Middle frontal gyrus (tissue), 1 donor: ENCODE measurements around the gene SMIM36.
"Not testable (repeated sequence)": the region's sequence is repeated elsewhere in the genome, so short reads cannot be mapped to it uniquely, and the experiment has no call there.

Experiments
- DNase-seq: peaks from one replicate; pipeline ENCODE4 v3.0.0-alpha.2; 2015; ENCODE audit warnings: low spot score; ENCODE audit errors: extremely low spot score

SMIM36 gene

DNA sequence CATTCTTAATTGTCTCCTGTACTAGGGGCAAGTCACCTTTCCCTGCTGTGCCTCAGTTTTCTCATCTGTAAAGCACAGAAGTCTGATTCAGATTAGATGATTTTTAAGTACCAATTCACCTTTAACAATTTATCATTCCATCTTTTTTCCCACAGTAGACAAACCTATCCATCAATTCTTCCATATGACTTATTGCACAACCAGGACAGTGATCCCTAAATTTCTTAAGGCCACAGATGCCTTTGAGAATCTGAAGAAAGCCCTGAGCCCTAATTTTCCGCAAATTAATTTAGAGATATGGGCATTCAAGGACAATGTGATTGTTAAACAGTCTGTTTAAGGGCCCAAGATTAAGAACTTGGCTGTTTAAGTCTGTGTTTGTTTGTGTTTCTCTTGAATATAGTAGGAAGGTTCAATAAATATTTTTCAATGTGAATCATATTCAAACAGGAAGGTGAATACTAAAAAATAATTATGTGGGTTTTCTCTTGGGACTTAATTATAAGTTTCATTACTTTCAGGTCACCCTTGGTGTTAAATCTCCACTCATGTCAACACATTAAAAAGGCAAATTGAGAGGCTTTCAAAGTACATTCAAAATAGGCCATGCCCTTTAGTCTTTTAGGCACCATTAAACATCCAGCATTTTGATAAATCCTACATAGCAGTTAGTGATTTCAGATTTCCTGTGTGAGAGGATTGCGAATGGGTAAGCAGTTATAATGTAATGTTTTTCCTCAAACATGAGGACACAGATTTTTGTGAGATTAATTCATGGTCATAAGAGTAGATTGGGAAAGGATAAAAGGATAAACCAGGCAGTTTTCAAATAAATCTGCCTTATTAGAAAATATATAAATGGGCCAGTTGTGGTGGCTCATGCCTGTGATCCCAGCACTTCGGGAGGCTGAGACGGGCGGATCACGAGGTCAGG, 54.7 kb downstream of the SMIM36 start:
- DNase-seq: no peak

DNA sequence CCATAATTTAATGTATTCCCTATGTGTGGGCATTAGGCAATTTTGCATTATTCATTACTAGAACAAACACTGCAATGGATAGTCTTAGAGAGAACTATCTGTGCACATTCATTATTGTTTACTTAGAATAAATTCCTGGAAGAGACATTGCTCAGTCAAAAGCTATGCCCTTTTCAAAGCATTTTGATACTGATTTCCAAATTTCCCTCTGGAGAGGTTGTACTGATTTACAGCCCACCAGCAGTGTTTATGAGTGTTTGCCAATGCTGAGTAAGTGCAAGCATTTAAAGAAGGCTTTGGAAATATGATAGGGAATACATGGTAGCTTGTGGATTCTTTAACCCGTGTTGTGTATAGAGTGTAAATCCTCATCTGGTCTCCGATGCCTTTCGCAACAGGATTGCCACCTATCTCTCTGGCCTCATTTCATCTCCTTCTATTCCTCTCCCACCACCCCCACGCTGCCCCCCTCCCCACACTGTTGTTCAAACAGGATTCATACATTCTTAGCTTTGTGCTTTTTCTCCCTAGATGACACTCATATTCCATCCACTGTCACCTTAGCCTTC, 56.3 kb downstream of the SMIM36 start:
- DNase-seq: no peak

DNA sequence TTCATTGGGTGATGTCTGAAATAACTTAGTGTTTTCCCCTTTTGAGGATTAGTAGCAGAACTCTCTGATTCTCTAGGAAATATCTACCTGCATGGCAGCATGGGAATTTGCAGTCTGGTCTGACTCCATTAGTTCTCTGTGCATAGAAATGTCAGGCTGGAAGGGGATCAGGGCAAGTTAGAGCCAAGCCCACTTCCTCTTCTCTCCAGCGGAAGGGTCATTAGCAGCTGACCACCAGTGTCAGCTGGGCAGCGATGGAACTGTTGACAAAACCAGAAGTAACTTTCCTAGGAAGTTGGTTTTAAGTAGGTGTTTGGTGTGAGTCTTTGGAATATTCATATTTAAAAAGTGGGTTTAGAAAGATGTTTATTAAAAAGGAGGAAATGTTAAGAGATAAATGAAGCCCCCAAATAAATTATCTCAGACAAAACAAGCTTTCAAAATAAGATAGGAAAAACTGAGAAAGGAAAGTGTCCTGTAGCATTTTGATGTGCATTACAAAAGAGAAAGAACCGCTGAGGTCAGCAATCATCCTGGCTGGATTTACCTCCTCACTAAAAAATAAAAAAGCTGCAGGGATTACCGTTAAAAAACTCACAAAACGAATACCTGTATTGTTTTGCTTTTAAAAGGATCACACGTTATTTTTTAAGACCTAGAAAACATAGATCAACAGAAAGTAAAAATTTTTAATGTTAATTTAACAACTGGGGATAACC, 57.3 kb downstream of the SMIM36 start:
- DNase-seq: no peak

DNA sequence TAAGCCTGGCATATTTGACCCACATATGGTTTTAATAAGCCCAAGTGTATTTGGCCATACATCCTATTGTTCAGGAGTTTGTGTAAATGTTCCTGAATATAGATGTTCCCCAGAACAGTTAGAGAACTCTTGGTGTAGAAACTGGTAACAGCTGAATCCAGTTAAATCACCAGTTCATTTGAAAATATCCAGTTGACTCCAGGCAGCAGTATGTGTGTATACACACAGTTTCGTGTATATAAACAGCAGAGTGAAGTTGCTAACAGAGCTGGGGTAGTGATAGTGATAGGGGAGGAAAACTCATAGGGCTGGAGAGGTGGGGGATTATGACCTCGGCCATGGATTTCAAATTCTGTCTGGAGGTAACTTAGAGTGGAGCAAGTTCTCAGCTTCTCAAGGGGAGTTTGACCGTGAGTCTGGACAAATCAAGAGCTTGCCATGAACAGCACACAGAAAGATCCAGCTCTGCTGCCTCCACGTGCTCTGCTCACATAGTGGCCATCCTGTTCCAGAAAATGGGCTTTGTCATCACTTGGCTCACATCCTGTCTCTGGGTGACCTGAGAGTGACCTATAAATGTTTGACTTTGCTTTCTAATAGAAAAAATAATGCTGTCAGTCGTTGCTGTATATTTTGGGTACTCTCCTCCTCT, 59.0 kb downstream of the SMIM36 start:
- DNase-seq: no peak

DNA sequence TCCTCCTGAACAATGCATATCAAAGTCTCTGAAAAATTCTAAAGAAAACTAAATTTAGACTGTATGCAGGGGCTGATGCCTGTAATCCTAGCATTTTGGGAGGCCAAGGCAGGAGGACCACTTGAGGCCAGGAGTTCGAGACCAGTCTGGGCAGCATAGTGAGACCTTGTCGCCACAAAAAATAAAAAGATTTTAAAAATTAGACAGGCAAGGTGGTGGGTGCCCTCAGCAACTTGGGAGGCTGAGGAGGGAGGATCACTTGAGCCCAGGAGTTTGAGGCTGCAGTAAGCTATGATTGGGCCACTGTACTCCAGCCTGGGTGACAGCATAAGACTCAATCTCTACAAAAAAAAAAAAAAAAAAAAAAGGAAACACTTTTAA, 59.5 kb downstream of the SMIM36 start:
- no peak for DNase-seq

DNA sequence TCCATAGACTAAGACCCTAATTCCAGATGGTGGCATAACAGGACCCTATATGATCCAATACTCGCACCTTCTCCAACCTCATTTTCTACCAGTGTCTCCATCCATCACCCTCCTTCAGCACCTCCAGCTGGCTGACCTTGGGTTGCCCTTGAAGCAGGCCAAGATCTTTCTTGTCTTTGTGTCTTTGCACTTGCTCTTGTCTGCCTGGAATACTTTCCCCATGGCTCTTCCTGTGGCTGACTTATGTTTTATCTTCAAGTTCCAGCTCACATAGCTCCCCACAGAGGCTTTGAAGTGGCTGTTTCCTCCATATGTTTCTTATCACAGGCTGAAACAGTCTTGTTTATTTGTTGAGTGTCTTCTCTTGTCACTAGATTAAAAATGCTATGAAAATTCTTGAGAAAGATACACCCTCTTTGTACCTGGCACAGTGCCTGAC, 60.0 kb downstream of the SMIM36 start:
- DNase-seq: no peak

DNA sequence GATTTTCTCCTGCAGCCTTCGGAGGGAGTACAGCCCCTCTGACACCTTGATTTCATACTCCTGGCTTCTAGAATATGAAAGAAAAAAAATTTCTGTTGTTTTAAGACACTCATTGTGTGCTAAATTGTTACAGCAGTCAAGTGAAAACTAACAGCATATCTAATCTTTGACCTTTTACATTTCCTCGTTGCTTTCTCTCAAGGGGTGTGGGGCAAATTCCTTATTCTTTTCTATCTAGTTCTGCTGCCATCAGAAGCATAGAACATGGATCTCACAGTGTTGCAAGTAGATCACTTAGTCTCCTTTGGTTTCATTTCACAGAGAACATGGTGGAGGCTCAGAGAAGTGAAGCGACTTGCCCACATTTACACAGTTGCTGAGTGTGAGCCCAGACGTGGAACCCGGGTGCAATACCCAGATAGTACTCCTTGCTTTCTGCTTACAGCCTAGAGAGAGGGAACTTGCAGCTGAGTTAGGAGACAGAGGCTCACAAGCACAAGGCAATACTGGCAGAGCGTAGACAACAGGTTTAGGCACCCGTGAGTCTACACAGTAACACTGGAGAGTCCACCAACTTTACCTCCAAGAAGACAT, 60.9 kb downstream of the SMIM36 start:
- DNase-seq: no peak

DNA sequence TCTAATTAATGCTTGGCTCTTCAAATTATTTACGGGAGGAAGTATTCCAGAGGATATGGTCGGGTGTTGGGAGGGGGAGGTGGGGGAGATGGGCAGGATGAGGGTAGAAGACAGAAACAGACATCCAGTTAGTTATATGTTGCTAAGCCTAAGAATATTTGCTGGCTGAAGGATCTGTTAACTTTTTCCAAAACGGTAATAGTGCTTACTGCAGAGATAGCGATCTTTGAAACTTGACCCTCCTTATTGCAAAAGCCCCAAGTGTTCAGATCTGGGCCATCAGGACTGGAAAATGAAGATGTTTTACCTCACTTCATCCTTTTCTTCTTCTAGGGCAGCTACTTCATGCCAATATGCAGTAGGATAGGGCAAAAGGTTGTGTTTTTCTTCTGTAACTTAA, 62.6 kb downstream of the SMIM36 start:
- DNase-seq: no peak

DNA sequence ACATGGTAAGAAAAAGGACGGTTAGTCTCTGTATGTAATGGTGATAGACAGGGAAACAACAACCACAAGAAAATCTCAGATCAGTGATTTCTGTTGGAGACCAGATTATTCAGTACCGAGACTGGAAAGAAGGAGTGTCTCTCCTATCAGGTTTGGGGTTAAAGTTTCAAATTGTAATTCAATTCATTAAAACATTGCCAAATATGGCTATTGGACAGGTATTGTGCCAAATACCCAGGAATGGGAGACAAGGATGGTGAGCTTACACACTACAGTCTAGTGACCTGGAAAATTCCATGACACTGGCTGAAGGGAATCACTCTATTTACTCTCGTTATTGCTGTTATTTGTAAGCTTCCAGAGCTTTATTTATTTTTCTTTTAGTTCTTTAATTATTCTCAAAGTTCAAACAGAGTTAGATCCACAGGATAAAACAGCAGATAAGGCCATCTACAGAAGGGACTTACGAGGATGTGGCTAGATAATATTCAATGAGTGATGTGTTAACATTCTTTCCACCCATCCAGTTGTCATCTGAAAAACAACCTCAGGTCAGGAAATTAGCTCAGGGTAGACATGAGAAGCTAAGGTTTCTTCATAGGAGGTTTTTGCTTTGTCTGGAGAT, 64.6 kb downstream of the SMIM36 start:
- no peak for DNase-seq

DNA sequence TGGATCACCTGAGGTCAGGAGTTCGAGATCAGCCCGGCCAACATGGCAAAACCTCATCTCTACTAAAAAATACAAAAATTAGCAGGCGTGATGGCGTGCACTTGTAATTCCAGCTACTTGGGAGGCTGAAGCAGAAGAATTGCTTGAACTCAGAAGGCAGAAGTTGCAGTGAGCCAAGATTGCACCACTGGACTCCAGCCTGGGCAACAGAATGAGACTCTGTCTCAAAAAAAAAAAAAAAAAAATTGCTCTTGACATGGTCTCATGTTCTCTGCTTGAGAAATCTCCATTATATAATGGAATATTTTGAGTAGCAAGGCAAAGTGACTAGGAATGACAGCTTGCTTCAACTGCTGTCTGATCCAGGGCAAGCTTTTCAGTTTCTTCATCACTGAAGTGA, 65.2 kb downstream of the SMIM36 start:
- DNase-seq: not testable (repeated sequence)

DNA sequence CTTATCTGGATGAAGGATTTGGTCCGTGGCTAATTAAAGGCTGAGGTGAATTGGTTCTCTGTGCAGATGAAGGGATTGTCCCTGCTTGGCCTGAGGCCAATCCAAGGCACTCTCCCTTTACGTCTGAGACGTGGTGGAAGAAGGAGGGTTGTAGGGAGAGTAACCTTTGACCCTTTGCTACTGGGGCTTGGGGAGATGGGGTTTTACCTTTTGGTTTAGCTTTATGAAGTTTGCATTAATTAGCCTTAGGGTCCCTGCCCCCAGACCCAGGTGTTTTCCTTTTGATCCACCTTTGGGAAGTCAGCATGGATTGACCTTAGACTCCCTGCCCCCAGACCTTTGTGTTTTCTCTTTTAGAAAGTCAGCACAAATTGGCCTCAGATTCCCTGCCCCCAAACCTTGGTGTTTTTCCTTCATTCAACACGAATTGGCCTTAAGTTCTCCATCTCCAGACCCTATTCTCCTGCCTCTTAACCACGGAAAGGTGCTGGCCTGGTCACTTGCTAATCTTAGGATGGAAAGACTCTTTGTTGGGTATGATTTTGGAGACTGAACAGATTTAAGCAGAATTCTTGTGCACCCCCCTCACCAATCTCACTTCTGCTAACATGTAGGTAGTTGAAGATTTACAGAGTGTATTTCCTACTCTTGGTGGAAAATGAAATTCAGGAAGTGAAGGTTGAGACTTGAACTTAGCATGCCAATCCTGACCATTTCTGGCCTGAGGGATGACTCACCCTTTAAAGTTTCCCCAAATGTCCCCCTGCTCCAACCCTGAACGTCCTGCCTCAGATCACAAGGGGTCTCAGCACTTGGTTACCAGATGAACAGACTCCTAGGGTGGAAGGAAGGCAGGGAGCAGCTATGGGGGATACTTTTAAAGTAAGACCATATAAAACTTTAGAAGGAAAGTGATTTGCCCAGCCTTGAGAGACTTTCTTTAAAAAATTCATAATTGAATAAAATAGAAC, 66.5 kb downstream of the SMIM36 start:
- no peak for DNase-seq

DNA sequence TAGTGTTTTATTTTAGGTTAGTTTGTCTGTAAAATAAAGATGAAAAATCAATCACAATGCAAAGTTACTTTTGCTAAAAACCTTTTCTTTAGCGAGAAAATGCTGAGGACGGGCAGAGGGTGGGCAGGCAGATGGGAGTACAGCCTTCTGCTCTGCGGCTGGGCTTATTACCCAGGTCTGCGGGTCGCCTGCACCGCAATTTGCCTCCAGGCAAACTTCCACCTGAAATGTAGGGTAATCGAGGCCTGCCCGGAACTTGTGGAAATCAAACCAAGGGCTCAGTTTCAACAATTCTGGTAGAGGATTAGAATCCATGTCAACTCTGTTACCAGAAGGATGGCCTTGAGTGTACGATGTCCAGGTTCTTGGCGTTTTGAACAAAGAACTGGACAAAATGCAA, 67.3 kb downstream of the SMIM36 start:
- no peak for DNase-seq

DNA sequence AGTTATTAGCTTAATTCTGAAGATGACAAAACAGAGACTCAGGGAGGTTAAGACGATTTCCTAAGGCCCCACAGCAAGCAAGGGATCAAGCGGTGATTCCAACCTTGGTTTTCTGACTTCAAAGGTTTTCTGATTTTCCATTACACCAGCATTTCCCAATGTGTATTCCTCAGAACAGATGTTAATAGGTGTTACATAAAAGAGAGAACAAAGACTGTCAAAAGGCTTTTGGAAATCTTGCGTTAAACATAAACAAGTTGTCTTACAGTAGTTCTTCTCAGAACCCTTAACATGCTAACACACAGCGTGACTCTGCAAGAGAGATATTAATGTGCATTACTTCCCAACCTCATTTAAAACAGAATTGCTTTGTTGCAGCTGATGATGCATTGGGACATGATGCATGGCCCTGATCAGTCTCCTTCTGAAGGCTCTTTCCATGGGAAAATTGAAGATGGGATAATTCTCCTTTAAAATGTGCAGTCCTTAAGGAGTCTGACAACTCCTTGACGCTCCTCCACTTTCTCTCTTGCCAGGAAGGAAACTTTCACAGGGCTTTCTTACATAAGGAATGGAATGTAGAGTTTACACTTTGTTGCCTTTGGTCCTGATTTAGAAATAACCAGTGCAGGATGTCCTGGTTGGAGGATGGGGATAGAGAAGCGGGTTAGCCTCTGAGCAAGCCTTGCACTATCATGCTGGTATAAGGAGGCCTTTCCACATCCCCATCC, 68.1 kb downstream of the SMIM36 start:
- DNase-seq: no peak

DNA sequence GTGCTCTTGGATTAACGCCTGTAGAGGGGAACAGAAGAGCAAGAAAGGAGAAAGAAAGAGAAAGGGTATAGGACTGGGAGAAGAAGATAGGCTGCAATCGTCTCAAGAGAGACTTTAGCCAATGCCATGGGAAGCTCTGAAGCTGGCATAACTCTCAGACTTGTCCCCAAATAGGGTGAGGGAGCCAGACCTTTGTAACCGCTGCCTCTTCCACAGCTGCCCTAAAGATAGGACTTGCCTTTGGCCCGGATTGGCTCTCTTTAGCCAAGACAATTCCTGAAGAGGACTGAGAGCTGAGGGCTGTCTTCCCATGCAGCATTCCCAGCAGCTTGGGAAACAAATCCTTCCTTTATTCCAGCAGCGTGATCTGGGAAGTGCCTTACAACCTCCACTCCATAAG, 68.8 kb downstream of the SMIM36 start:
- DNase-seq: no peak

DNA sequence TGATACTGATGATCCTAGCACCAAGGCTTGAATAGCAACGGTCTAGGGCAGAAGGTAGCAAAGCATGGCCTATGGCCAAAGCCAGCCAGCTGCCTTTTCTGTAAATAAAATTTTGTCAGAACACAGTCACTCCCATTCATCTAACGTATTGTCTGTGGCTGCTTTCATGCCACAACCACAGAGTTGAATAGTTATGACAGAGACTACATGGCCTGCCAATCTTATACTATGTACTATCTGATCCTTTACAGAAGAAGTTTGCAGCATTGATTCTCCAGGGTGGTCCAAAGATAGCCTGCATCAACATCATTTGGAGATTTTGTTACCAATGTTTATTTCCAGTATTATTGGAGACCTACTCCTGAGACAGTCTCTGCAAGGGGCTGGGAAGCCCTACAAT, 69.7 kb downstream of the SMIM36 start:
- no peak for DNase-seq

DNA sequence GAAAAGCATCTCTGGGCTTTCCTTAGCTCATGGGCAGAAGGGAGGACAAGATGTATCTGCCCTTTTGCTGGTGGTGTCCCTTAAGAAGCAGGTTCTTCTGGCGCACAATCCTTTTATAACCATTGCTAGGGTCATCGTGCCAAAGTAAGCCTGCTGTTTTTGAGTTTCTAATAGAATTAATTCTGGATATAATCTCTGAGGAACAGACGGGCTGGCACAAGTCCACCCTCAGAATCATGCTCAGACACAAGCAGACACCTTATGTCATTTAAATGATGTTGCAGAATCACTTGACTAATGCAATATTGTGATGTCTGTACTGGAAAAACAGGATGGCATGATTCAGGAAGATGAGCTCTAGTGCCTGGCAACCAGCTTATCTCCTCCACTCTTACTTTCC, 70.9 kb downstream of the SMIM36 start:
- DNase-seq: no peak

DNA sequence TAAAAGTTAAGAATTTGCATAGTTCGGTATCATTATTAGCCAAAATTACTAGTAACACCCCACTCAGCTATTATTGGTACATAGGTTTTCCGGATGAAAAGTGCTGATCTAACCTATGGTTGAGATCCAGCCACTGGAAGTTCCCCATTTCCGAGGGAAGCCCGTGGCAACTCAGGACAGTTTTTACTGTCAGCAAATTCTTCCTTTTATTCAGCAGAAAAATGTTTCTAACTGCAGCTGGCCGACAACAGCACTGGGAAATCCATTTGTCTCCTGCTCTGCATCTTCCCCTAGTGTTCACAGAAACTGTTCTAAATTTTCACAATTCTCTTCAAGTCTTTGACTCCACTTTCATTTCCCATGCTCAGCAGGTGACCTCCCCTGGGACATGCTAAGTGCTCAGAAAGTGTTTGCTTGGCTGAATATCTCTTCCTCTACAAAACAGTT, 74.1 kb downstream of the SMIM36 start:
- DNase-seq: no peak

DNA sequence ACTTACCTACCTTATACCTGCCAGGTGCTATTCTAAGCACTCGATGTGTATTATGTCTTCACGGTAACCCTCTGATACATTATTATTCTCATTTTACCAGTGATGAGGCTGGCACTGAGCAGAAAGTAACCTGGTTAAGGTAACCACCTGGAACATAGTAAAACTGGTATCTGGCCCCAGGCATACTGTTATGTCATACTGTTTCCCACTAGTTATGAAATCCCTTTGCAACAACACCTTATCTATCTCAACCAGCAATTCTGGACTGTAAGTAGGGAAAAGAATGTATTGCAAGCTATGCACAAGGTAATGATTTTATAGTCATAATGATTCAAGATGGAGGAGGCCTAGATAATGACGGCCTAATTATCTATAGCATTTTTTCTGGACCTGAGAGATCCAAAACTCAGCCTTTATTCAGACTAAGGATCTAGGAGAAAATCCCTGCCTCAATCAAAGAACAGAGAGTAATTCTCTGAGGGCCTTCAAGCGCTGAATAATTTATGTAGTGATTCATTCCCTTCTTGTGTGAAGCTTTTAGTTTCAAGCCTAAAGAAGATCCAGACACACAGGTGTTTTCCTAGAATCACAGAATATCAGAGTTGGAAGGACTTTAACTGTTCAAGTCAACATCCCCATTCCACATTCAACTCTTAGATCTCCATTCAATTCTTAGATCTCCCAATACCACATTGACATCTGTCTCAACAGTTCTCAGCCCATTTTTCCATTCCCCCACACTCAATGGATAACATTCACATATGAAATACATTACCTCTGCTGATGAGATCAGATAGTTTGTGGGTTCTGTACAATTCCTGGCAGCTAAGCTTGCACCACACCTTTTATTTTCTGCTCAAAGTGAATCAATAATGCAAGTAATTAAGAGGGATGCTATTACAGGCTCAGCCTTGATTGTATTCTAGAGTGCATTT, 74.8 kb downstream of the SMIM36 start:
- DNase-seq: no peak
